ENCODE results near the gene GTF2A1L.

GRCh38 chr2:48668992-48669391, 51.3 kb downstream of the GTF2A1L start:
- TF ChIP-seq, protein P1, sequence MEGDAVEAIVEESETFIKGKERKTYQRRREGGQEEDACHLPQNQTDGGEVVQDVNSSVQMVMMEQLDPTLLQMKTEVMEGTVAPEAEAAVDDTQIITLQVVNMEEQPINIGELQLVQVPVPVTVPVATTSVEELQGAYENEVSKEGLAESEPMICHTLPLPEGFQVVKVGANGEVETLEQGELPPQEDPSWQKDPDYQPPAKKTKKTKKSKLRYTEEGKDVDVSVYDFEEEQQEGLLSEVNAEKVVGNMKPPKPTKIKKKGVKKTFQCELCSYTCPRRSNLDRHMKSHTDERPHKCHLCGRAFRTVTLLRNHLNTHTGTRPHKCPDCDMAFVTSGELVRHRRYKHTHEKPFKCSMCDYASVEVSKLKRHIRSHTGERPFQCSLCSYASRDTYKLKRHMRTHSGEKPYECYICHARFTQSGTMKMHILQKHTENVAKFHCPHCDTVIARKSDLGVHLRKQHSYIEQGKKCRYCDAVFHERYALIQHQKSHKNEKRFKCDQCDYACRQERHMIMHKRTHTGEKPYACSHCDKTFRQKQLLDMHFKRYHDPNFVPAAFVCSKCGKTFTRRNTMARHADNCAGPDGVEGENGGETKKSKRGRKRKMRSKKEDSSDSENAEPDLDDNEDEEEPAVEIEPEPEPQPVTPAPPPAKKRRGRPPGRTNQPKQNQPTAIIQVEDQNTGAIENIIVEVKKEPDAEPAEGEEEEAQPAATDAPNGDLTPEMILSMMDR (IDR thresholded peaks at IDR 0.05; ENCODE audit: insufficient read depth, low read depth, low read length): no peak
- TF ChIP-seq EZH2 (IDR thresholded peaks at IDR 0.05; ENCODE audit: insufficient read depth, low read length): no peak
